ENCODE results near the gene COPS6.

Gene COPS6

GRCh38 chr7:100093925-100094486 is 5.2 kb downstream of the COPS6 start:
- H3K9ac ChIP-seq (ENCODE audit: low read length) = peak overlapping the region; percentile 2
- no peak overlapping the region for H3K23ac ChIP-seq (ENCODE audit: low read length in 2 of 2)
- no peak overlapping the region for H2BK120ac ChIP-seq (ENCODE audit: low read depth, low read length)
- WGBS = 88% methylated on average over 16 of the region's 16 CpGs
- DNase-seq = no peak
- no peak overlapping the region for H3K18ac ChIP-seq (ENCODE audit: low read depth in 1 of 2, low read length in 2 of 2)
- no peaks in the 10 kb centered on the region for H3K27me3 ChIP-seq (ENCODE audit: control insufficient read depth in 1 of 2, insufficient read depth in 1 of 2, low read length in 2 of 2)
- H3K14ac ChIP-seq (ENCODE audit: low read length in 2 of 2) = no peak overlapping the region
- H2BK5ac ChIP-seq (ENCODE audit: low read depth, low read length, poor library complexity, severe bottlenecking) = no peak overlapping the region
- no peak overlapping the region for H4K8ac ChIP-seq (ENCODE audit: low read length)
- no peak overlapping the region for H2AFZ ChIP-seq (ENCODE audit: low read depth, low read length)
- no peak overlapping the region for H3K27ac ChIP-seq (ENCODE audit: low read length, poor library complexity, severe bottlenecking)
- H3K4me1 ChIP-seq (ENCODE audit: control insufficient read depth, insufficient read depth, low read depth, low read length) = peaks cover 6% of the 10 kb centered on the region
- no peak overlapping the region for H3K4me2 ChIP-seq (ENCODE audit: low read length, poor library complexity, severe bottlenecking)
- no peak overlapping the region for H4K91ac ChIP-seq (ENCODE audit: low read length)
- no peak overlapping the region for H2BK12ac ChIP-seq (ENCODE audit: low read length in 2 of 2)
- H3K79me1 ChIP-seq (replicated peaks; ENCODE audit: low read length, poor library complexity, severe bottlenecking) = peaks cover 41% of the 10 kb centered on the region
- peaks cover 77 to 86% of the 10 kb centered on the region in 2 experiments for H3K36me3 ChIP-seq (ENCODE audit: control insufficient read depth in 1 of 2, insufficient read depth in 2 of 2, low read depth in 1 of 2, low read length in 2 of 2)
- H3K9me3 ChIP-seq (ENCODE audit: control insufficient read depth, low read length) = no peaks in the 10 kb centered on the region
- H3K4ac ChIP-seq (ENCODE audit: low read depth in 1 of 2, low read length in 2 of 2) = no peak overlapping the region
- no peak overlapping the region for H2AK5ac ChIP-seq (ENCODE audit: low read length, severe bottlenecking)
- H2BK15ac ChIP-seq (ENCODE audit: low read depth, poor library complexity, severe bottlenecking) = no peak overlapping the region
- H3K4me3 ChIP-seq (ENCODE audit: insufficient read depth in 1 of 2, low read depth in 1 of 2, low read length in 2 of 2) = no peak overlapping the region

- no peak overlapping the region for H2AFZ ChIP-seq (ENCODE audit: low read depth, low read length)
- no peak overlapping the region for H2BK12ac ChIP-seq (ENCODE audit: low read length in 2 of 2)
- H3K4me2 ChIP-seq (ENCODE audit: low read length, poor library complexity, severe bottlenecking) = no peak overlapping the region
- no peaks in the 10 kb centered on the region for H3K9me3 ChIP-seq (ENCODE audit: control insufficient read depth, low read length)
- H3K9ac ChIP-seq (ENCODE audit: low read length) = no peak overlapping the region
- peaks cover 12% of the 10 kb centered on the region for H3K4me1 ChIP-seq (ENCODE audit: control insufficient read depth, insufficient read depth, low read depth, low read length)
- no peak overlapping the region for H2BK15ac ChIP-seq (ENCODE audit: low read depth, poor library complexity, severe bottlenecking)
- no peak overlapping the region for H4K91ac ChIP-seq (ENCODE audit: low read length)
- 87% methylated on average over 9 of the region's 9 CpGs for WGBS
- H3K18ac ChIP-seq (ENCODE audit: low read depth in 1 of 2, low read length in 2 of 2) = no peak overlapping the region
- H4K8ac ChIP-seq (ENCODE audit: low read length) = peak overlapping the region; percentile 16
- H3K23ac ChIP-seq (ENCODE audit: low read length in 2 of 2) = no peak overlapping the region
- no peak overlapping the region for H2BK5ac ChIP-seq (ENCODE audit: low read depth, low read length, poor library complexity, severe bottlenecking)
- DNase-seq = no peak
- peak overlapping the region in 1 of 2 experiments; percentile 32 for H3K14ac ChIP-seq (ENCODE audit: low read length in 2 of 2)
- H3K4me3 ChIP-seq (ENCODE audit: insufficient read depth in 1 of 2, low read depth in 1 of 2, low read length in 2 of 2) = no peak overlapping the region
- H3K27me3 ChIP-seq (ENCODE audit: control insufficient read depth in 1 of 2, insufficient read depth in 1 of 2, low read length in 2 of 2) = no peaks in the 10 kb centered on the region
- peaks cover 39% of the 10 kb centered on the region for H3K79me1 ChIP-seq (replicated peaks; ENCODE audit: low read length, poor library complexity, severe bottlenecking)
- no peak overlapping the region for H3K27ac ChIP-seq (ENCODE audit: low read length, poor library complexity, severe bottlenecking)
- peaks cover 82 to 91% of the 10 kb centered on the region in 2 experiments for H3K36me3 ChIP-seq (ENCODE audit: control insufficient read depth in 1 of 2, insufficient read depth in 2 of 2, low read depth in 1 of 2, low read length in 2 of 2)
- H3K4ac ChIP-seq (ENCODE audit: low read depth in 1 of 2, low read length in 2 of 2) = no peak overlapping the region
- H2BK120ac ChIP-seq (ENCODE audit: low read depth, low read length) = no peak overlapping the region
- H2AK5ac ChIP-seq (ENCODE audit: low read length, severe bottlenecking) = no peak overlapping the region
Measured at GRCh38 chr7:100095289-100095688, 6.5 kb downstream of the COPS6 start.

- H4K8ac ChIP-seq (ENCODE audit: low read length) = no peak overlapping the region
- H2BK15ac ChIP-seq (ENCODE audit: low read depth, poor library complexity, severe bottlenecking) = no peak overlapping the region
- no peak overlapping the region for H3K4ac ChIP-seq (ENCODE audit: low read depth in 1 of 2, low read length in 2 of 2)
- H3K14ac ChIP-seq (ENCODE audit: low read length in 2 of 2) = no peak overlapping the region
- no peak overlapping the region for H2AK5ac ChIP-seq (ENCODE audit: low read length, severe bottlenecking)
- no peak overlapping the region for H3K4me3 ChIP-seq (ENCODE audit: insufficient read depth in 1 of 2, low read depth in 1 of 2, low read length in 2 of 2)
- no peak overlapping the region for H4K91ac ChIP-seq (ENCODE audit: low read length)
- H3K4me1 ChIP-seq (ENCODE audit: control insufficient read depth, insufficient read depth, low read depth, low read length) = peaks cover 11% of the 10 kb centered on the region
- peaks cover 80 to 87% of the 10 kb centered on the region in 2 experiments for H3K36me3 ChIP-seq (ENCODE audit: control insufficient read depth in 1 of 2, insufficient read depth in 2 of 2, low read depth in 1 of 2, low read length in 2 of 2)
- H3K27me3 ChIP-seq (ENCODE audit: control insufficient read depth in 1 of 2, insufficient read depth in 1 of 2, low read length in 2 of 2) = no peaks in the 10 kb centered on the region
- H2BK5ac ChIP-seq (ENCODE audit: low read depth, low read length, poor library complexity, severe bottlenecking) = no peak overlapping the region
- no peak overlapping the region for H3K23ac ChIP-seq (ENCODE audit: low read length in 2 of 2)
- H2AFZ ChIP-seq (ENCODE audit: low read depth, low read length) = no peak overlapping the region
- no peaks in the 10 kb centered on the region for H3K9me3 ChIP-seq (ENCODE audit: control insufficient read depth, low read length)
- no peak for DNase-seq
- H3K27ac ChIP-seq (ENCODE audit: low read length, poor library complexity, severe bottlenecking) = no peak overlapping the region
- peaks cover 36% of the 10 kb centered on the region for H3K79me1 ChIP-seq (replicated peaks; ENCODE audit: low read length, poor library complexity, severe bottlenecking)
- H2BK120ac ChIP-seq (ENCODE audit: low read depth, low read length) = no peak overlapping the region
- H3K4me2 ChIP-seq (ENCODE audit: low read length, poor library complexity, severe bottlenecking) = no peak overlapping the region
- H2BK12ac ChIP-seq (ENCODE audit: low read length in 2 of 2) = peak overlapping the region in 1 of 2 experiments; percentile 34
- H3K18ac ChIP-seq (ENCODE audit: low read depth in 1 of 2, low read length in 2 of 2) = no peak overlapping the region
- WGBS = 95% methylated on average over 17 of the region's 17 CpGs
- H3K9ac ChIP-seq (ENCODE audit: low read length) = no peak overlapping the region
Measured at GRCh38 chr7:100095704-100096103, 6.9 kb downstream of the COPS6 start.

- Histone ChIP-seq H3K36me3 (ENCODE audit: control insufficient read depth in 1 of 2, insufficient read depth in 2 of 2, low read depth in 1 of 2, low read length in 2 of 2) (peaks cover 52 to 62% of the 10 kb centered on the region in 2 experiments), H2BK5ac (ENCODE audit: low read depth, low read length, poor library complexity, severe bottlenecking) (no peak overlapping the region), H2BK15ac (ENCODE audit: low read depth, poor library complexity, severe bottlenecking) (no peak overlapping the region), H4K91ac (ENCODE audit: low read length) (no peak overlapping the region), H3K4me2 (ENCODE audit: low read length, poor library complexity, severe bottlenecking) (no peak overlapping the region), H3K27me3 (ENCODE audit: control insufficient read depth in 1 of 2, insufficient read depth in 1 of 2, low read length in 2 of 2) (no peaks in the 10 kb centered on the region), H3K23ac (ENCODE audit: low read length in 2 of 2) (no peak overlapping the region), H3K9ac (ENCODE audit: low read length) (peak overlapping the region; percentile 90), H3K4me1 (ENCODE audit: control insufficient read depth, insufficient read depth, low read depth, low read length) (peaks cover 21% of the 10 kb centered on the region), H2BK120ac (ENCODE audit: low read depth, low read length) (no peak overlapping the region), H2BK12ac (ENCODE audit: low read length in 2 of 2) (no peak overlapping the region), H2AFZ (ENCODE audit: low read depth, low read length) (no peak overlapping the region), H2AK5ac (ENCODE audit: low read length, severe bottlenecking) (no peak overlapping the region), H3K79me1 (replicated peaks; ENCODE audit: low read length, poor library complexity, severe bottlenecking) (peaks cover 29% of the 10 kb centered on the region), H3K14ac (ENCODE audit: low read length in 2 of 2) (no peak overlapping the region), H3K18ac (ENCODE audit: low read depth in 1 of 2, low read length in 2 of 2) (no peak overlapping the region), H3K9me3 (ENCODE audit: control insufficient read depth, low read length) (no peaks in the 10 kb centered on the region), H3K4ac (ENCODE audit: low read depth in 1 of 2, low read length in 2 of 2) (no peak overlapping the region), H3K27ac (ENCODE audit: low read length, poor library complexity, severe bottlenecking) (no peak overlapping the region), H4K8ac (ENCODE audit: low read length) (no peak overlapping the region), H3K4me3 (ENCODE audit: insufficient read depth in 1 of 2, low read depth in 1 of 2, low read length in 2 of 2) (peak overlapping the region in 1 of 2 experiments; percentile 85)
- no peak for DNase-seq
- WGBS = 97% methylated on average over 10 of the region's 10 CpGs
Measured at GRCh38 chr7:100098913-100099312, 10.1 kb downstream of the COPS6 start.
